Activated CD4-positive, alpha-beta T cell treated with anti-CD3 and anti-CD28 coated beads, Interleukin-2, Interleukin-6, amounts not matched to agents 100 ng/mL and 50 ng/mL, durations not matched to agents 16 hours and 8 hours (primary cell): ENCODE results near the gene APLP1.
A peak's percentile ranks its signal among the peaks of the same experiment; 100 is the strongest.

ENCODE experiments used
- DNase-seq: peaks from one replicate; pipeline ENCODE4 v3.0.0-alpha.2; 2020

Gene APLP1

GRCh38 chr19:35853038-35853756 is 15.2 kb upstream of the APLP1 start:
- no peak for DNase-seq

GRCh38 chr19:35856546-35857149 is 11.7 kb upstream of the APLP1 start, which contains the start of gene KIRREL2:
TSS of gene KIRREL2 (plus strand) at chr19:35856911. CDS start at chr19:35857120, 209 bp downstream.
- peak; percentile 24 for DNase-seq

- no peak for DNase-seq
These were observed 10.1 kb upstream of the APLP1 start for GRCh38 chr19:35858311-35858710.

GRCh38 chr19:35859414-35859813 is 9.0 kb upstream of the APLP1 start:
- DNase-seq, result no peak

- DNase-seq, result no peak
These were observed 7.9 kb upstream of the APLP1 start for GRCh38 chr19:35860436-35860817.

- DNase-seq, result no peak
These were observed 7.3 kb upstream of the APLP1 start for GRCh38 chr19:35860818-35861639.

- DNase-seq, result no peak
These were observed 6.7 kb upstream of the APLP1 start for GRCh38 chr19:35861640-35862160.

- DNase-seq, result no peak
These were observed 5.8 kb upstream of the APLP1 start for GRCh38 chr19:35862528-35862927.

- DNase-seq, result no peak
These were observed 5.4 kb upstream of the APLP1 start for GRCh38 chr19:35863018-35863417.

- no peak for DNase-seq
These were observed 501 bp downstream of the APLP1 start for GRCh38 chr19:35868823-35869326.

- peak; percentile 92 for DNase-seq
These were observed 1.2 kb downstream of the APLP1 start for GRCh38 chr19:35869327-35870123.

GRCh38 chr19:35870124-35870736 is 1.9 kb downstream of the APLP1 start:
- peak; percentile 77 for DNase-seq

GRCh38 chr19:35870798-35871197 is 2.4 kb downstream of the APLP1 start:
- no peak for DNase-seq

GRCh38 chr19:35871611-35872010 is 3.2 kb downstream of the APLP1 start:
- no peak for DNase-seq

- no peak for DNase-seq
These were observed 3.8 kb downstream of the APLP1 start for GRCh38 chr19:35872180-35872579.

- no peak for DNase-seq
These were observed 6.1 kb downstream of the APLP1 start for GRCh38 chr19:35874392-35874930.

GRCh38 chr19:35879068-35879467 is 10.7 kb downstream of the APLP1 start:
- DNase-seq, result no peak

- DNase-seq, result peak; percentile 85
These were observed 11.5 kb downstream of the APLP1 start for GRCh38 chr19:35879770-35880317.

GRCh38 chr19:35882114-35882832 is 13.9 kb downstream of the APLP1 start:
- peak; percentile 69 for DNase-seq

- DNase-seq, result no peak
These were observed 15.5 kb downstream of the APLP1 start for GRCh38 chr19:35883882-35884281.
